ENCODE results near the gene POLE2.
A peak's percentile ranks its signal among the peaks of the same experiment; 100 is the strongest.

Gene POLE2

GRCh38 chr14:49636866-49637265, 51.1 kb downstream of the POLE2 start:
- no peak for DNase-seq (ENCODE audit: low read depth)
- no peak overlapping the region for H3K4me3 ChIP-seq (ENCODE audit: low read depth, low read length)
- TF ChIP-seq, protein P1, sequence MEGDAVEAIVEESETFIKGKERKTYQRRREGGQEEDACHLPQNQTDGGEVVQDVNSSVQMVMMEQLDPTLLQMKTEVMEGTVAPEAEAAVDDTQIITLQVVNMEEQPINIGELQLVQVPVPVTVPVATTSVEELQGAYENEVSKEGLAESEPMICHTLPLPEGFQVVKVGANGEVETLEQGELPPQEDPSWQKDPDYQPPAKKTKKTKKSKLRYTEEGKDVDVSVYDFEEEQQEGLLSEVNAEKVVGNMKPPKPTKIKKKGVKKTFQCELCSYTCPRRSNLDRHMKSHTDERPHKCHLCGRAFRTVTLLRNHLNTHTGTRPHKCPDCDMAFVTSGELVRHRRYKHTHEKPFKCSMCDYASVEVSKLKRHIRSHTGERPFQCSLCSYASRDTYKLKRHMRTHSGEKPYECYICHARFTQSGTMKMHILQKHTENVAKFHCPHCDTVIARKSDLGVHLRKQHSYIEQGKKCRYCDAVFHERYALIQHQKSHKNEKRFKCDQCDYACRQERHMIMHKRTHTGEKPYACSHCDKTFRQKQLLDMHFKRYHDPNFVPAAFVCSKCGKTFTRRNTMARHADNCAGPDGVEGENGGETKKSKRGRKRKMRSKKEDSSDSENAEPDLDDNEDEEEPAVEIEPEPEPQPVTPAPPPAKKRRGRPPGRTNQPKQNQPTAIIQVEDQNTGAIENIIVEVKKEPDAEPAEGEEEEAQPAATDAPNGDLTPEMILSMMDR (IDR thresholded peaks at IDR 0.05; ENCODE audit: insufficient read depth, low read depth, low read length, missing control alignments), result no peak

DNA sequence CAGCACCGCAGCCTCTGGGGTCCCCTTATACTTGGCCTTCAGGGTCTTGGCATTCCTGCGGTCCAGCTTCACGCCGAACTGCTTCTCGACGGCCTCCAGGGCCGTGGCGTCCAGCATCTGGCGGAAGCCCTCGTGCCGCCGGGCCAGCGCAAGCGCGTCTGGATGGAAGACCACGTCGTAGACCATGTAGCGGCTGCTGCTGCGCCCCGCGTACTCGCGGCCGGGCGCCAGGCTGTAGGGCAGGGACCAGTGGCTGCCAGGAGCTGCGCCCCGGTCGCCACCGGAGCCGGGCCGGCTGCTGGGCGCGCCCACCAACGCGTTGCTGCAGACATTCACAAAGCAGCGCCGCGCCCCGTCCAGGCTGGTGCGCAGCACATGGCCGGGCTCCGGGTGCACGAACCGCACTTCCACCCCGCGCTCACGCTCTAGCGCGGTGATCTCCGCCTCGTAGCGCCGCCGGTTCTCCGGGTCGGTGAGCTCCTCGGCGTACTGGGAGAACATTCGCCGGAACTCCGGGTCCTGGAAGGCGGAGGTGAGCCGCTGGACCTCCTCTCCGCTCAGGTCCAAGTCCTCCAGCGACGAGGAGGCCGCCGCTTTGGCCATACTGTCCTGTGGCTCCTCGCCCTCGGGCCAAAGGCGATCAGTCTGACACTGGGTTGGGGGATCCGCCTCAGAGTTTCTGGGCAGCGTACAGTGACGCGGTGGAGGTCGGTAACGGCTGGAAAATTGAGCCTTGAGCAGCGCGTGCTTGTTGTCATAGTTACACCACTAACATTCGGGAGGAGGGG, 53.3 kb downstream of the POLE2 start, which contains the start of gene DNAAF2:
Gene DNAAF2 (minus strand): TSS at position 698 of the 788 bp plus-strand sequence. CDS start 95 bp downstream, at position 603.
- DNase-seq (ENCODE audit: low read depth), result peak; percentile 69
- TF ChIP-seq, protein P1 (IDR thresholded peaks at IDR 0.05; ENCODE audit: insufficient read depth, low read depth, low read length, missing control alignments), result no peak
- peak within 1 kb of the TSS; percentile 100 for H3K4me3 ChIP-seq (ENCODE audit: low read depth, low read length)

DNA sequence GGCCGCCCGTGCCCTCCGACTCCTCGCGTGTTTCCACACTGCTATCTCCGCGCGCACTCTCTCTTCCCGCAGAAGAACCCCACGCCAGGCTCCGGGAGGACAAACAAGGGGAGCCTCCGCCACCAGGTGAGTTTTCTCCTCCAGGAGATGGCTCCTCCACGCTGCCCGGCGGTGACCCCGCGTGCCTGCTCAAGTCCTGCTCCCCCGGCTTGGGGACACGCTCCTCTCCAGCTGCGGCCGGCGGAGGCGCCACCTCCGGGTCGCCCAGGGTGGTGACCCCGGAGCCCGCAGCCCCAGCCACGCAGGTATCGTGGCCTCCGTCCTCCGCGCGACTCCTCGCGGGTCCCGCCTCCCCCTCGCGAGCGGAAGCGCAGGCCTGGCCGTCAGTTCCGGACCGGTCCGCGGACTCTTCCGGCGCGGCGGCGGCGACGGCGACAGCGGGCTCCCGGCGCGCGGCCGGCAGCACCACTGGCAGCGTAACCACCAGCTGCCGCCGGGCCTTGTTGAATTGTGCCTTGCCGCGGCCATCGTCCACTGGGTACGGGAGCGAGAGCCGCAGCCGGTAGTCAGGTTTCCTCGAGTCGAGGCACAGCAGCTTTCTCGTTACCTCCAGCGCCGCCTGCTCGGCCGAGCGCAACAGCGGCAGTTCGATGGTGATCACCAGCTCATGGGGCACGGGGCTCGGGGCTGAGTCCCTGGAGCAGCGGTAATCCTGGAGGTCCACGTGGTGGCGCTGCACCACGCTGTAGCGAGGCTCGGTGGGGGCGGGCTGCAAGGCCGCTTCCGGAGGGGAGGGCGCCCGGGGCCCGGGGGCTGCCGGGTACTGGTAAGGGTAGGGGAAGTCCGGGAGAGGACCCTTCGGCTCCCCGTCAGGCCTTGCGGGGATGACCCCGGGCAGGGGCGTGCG, 54.1 kb downstream of the POLE2 start:
- peak; percentile 98 for DNase-seq (ENCODE audit: low read depth)
- peak overlapping the region; percentile 100 for H3K4me3 ChIP-seq (ENCODE audit: low read depth, low read length)
- TF ChIP-seq, protein P1 (IDR thresholded peaks at IDR 0.05; ENCODE audit: insufficient read depth, low read depth, low read length, missing control alignments), result peak; percentile 88

DNA sequence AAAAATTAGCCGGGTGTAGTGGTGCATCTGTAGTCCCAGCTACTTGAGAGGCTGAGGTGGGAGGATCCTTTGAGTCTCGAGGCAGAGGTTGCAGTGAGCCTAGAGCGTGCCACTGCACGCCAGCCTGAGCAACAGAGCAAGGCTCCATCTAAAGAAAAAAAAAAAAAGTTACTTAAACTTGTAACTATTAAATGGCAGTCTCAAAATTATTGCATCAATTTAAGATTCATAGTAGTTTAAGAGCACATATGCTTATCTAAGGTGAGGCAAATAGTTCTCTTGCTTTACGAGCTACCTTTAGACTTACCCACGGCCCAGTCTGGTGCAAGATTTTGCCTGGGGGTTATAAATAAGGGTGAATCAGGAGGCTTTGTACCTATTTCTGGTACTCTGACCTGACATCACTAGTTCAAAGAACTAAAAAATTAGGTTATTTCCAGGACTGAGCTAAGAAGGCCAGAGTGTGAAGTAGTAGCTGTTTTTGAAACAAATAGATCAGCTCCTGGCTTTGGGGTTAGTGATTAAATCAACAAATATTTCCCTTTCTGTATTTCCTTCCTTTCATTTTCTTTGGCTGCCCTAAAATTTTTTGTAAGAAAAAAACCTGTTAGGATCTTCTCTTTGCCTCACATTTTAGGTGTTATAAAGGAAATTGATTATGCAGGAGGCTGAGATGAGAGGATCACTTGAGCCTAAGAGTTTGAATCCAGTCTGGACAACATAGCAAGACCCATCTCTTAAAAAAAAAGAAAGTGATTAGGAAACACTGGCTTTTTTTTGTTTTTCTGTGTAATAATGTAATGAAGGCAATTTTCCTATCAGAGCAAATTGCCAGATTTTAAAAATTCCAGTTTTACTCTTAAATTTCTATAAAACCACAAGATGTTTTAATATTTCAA, 63.8 kb downstream of the POLE2 start:
- TF ChIP-seq, protein P1 (IDR thresholded peaks at IDR 0.05; ENCODE audit: insufficient read depth, low read depth, low read length, missing control alignments), result no peak
- DNase-seq (ENCODE audit: low read depth), result peak; percentile 66
- peak overlapping the region; percentile 98 for H3K4me3 ChIP-seq (ENCODE audit: low read depth, low read length)

DNA sequence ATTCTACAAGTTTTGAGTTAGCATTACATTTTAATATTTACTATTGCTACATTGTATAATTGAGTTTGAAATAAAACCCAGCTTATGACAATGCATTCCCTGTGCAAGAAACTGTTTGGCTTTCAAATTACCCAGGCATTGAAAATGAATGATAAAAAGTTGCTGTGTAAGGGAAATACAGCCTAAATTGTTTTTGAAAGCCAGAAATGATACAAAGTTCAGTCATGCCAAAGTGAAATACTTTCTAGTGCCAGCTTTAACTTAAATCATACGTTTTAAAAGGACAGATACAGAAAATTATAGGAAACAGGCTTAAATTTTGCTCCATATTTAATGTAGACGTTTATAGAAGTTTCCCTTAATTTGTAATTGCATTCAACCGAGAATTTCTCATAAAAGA, 64.6 kb downstream of the POLE2 start:
- H3K4me3 ChIP-seq (ENCODE audit: low read depth, low read length), result peak overlapping the region; percentile 98
- DNase-seq (ENCODE audit: low read depth), result no peak
- TF ChIP-seq, protein P1 (IDR thresholded peaks at IDR 0.05; ENCODE audit: insufficient read depth, low read depth, low read length, missing control alignments), result no peak

- DNase-seq (ENCODE audit: low read depth), result no peak
- TF ChIP-seq, protein P1 (IDR thresholded peaks at IDR 0.05; ENCODE audit: insufficient read depth, low read depth, low read length, missing control alignments), result no peak
- peak overlapping the region; percentile 98 for H3K4me3 ChIP-seq (ENCODE audit: low read depth, low read length)
Observed at GRCh38 chr14:49622022-49622607, 65.9 kb downstream of the POLE2 start.
